Activated CD8-positive, alpha-beta T cell treated with anti-CD3 and anti-CD28 coated beads for 36 hours (primary cell): ENCODE data around the gene LAMB1. TPM values are rescaled to one million over a fixed set of nuclear protein-coding genes. Genes with fewer than 3 reads are reported as not detected.

Experiments
- ATAC-seq: fragments of 200-7000 bp; cut with Tn5 transposase; one replicate; pipeline ENCODE4 v1.10.0; 2021; ENCODE audit warnings: mild to moderate bottlenecking, moderate library complexity
- CTCF ChIA-PET: fragments of 350-600 bp; sonication (Branson Sonifier 250); formaldehyde crosslinking; loops from one replicate; lab custom pipeline; 2021; ENCODE audit warnings: antibody characterized with exemption; lab: Charles Lee
- POLR2A ChIA-PET: fragments of 350-600 bp; sonication (Branson Sonifier 250); formaldehyde crosslinking; loops from one replicate; lab custom pipeline; 2021; ENCODE audit warnings: antibody characterized with exemption; lab: Charles Lee
- DNase-seq: peaks from one replicate; pipeline ENCODE4 v3.0.0-alpha.2; 2020
- H3K27ac Mint-ChIP-seq: one replicate; pipeline ENCODE4 v1.8.0; 2021; ENCODE audit warnings: mild to moderate bottlenecking, mixed read lengths
- H3K27me3 Mint-ChIP-seq: one replicate; pipeline ENCODE4 v1.8.0; 2021; ENCODE audit warnings: mixed read lengths
- H3K36me3 Mint-ChIP-seq: one replicate; pipeline ENCODE4 v1.8.0; 2021; ENCODE audit warnings: low read depth, mixed read lengths
- H3K4me1 Mint-ChIP-seq: one replicate; pipeline ENCODE4 v1.8.0; 2021; ENCODE audit warnings: low read depth, mixed read lengths
- H3K4me3 Mint-ChIP-seq: one replicate; pipeline ENCODE4 v1.8.0; 2021; ENCODE audit warnings: mild to moderate bottlenecking, moderate library complexity, mixed read lengths
- H3K9me3 Mint-ChIP-seq: one replicate; pipeline ENCODE4 v1.8.0; 2021; ENCODE audit warnings: mixed read lengths
- CTCF ChIP-seq: fragments of 200-600 bp; IDR thresholded peaks from one replicate; pipeline ENCODE4 v1.8.0; 2022; ENCODE audit warnings: antibody characterized with exemption, mild to moderate bottlenecking
- intact Hi-C: fragments of 100-400 bp; cut with micrococcal nuclease; formaldehyde crosslinking; loops from one replicate; pipeline ENCODE4 v1.10.0; 2022
- total RNA-seq, 2 experiments: library from RNA; stranded (reverse); gene quantifications; one replicate each; pipeline ENCODE4 v1.2.3, GENCODE V29; 2021

LAMB1 gene
- total RNA-seq, 2 experiments from 2014 or later: 0.20 to 0.36 TPM

GRCh38 chr7:108015740-108016139 is 12.8 kb upstream of the LAMB1 start:
- no peak for TF ChIP-seq CTCF
- ChIA-PET POLR2A (no interaction called here), CTCF (interaction anchor here (1.0 to 1.6 kb wide), 3 partner anchors 10 to 123 kb away, joined by 3 to 4 read pairs (median 3); no protein-coding TSS in a partner anchor)
- ATAC-seq (no peak), DNase-seq (no peak)
- H3K27me3 Mint-ChIP-seq: peaks cover 4% of the 10 kb centered on the region
- H3K27ac Mint-ChIP-seq: no peak overlapping the region
- H3K4me3 Mint-ChIP-seq: no peak overlapping the region
- H3K4me1 Mint-ChIP-seq: no peaks in the 10 kb centered on the region
- no peaks in the 10 kb centered on the region for H3K36me3 Mint-ChIP-seq
- H3K9me3 Mint-ChIP-seq: no peaks in the 10 kb centered on the region
- intact Hi-C loops: no loop called here

GRCh38 chr7:108014747-108015682 is 12.1 kb upstream of the LAMB1 start:
- Mint-ChIP-seq H3K9me3 (no peaks in the 10 kb centered on the region), H3K4me3 (no peak overlapping the region), H3K27me3 (peaks cover 5% of the 10 kb centered on the region), H3K36me3 (no peaks in the 10 kb centered on the region), H3K4me1 (no peaks in the 10 kb centered on the region), H3K27ac (no peak overlapping the region)
- ATAC-seq (no peak), DNase-seq (no peak)
- intact Hi-C loops: no loop called here
- ChIA-PET POLR2A (interaction anchor here (0.5 kb wide), 1 partner anchor 1451 kb away, joined by 3 read pairs; no protein-coding TSS in a partner anchor), CTCF (interaction anchor here (1.0 kb wide), 1 partner anchor 9 kb away, joined by 3 read pairs; no protein-coding TSS in a partner anchor)
- TF ChIP-seq CTCF: no peak

GRCh38 chr7:108014215-108014614 is 11.3 kb upstream of the LAMB1 start:
- Mint-ChIP-seq H3K27ac (no peak overlapping the region), H3K27me3 (peaks cover 5% of the 10 kb centered on the region), H3K4me1 (no peaks in the 10 kb centered on the region), H3K4me3 (no peak overlapping the region), H3K9me3 (no peaks in the 10 kb centered on the region), H3K36me3 (no peaks in the 10 kb centered on the region)
- POLR2A ChIA-PET: no interaction called here
- CTCF ChIA-PET: interaction anchor here (1.0 kb wide), 1 partner anchor 89 kb away, joined by 3 read pairs; no protein-coding TSS in a partner anchor
- no peak for TF ChIP-seq CTCF
- ATAC-seq: no peak
- DNase-seq: no peak
- intact Hi-C loops: no loop called here

- ChIA-PET POLR2A (no interaction called here), CTCF (no interaction called here)
- H3K4me3 Mint-ChIP-seq: no peak overlapping the region
- H3K27me3 Mint-ChIP-seq: peaks cover 12% of the 10 kb centered on the region
- no peaks in the 10 kb centered on the region for H3K4me1 Mint-ChIP-seq
- no peak for ATAC-seq
- H3K9me3 Mint-ChIP-seq: no peaks in the 10 kb centered on the region
- H3K27ac Mint-ChIP-seq: no peak overlapping the region
- DNase-seq: no peak
- TF ChIP-seq CTCF: no peak
- H3K36me3 Mint-ChIP-seq: no peaks in the 10 kb centered on the region
- intact Hi-C loops: no loop called here
These were observed 9.8 kb upstream of the LAMB1 start for GRCh38 chr7:108012499-108013430.
